HepG2 (cell line): ENCODE measurements around the gene CHD2. TPM values are rescaled to one million over a fixed set of nuclear protein-coding genes. Genes with fewer than 3 reads are reported as not detected.

Experiments used
- ATF1 ChIP-seq: IDR thresholded peaks from 2 replicates; pipeline ENCODE4 v1.6.1; 2016; ENCODE audit warnings: mild to moderate bottlenecking, control low read depth
- CENPX ChIP-seq: sonication (generic); formaldehyde crosslinking; IDR thresholded peaks from 2 replicates; pipeline ENCODE4 v1.9.0; 2021; ENCODE audit warnings: mild to moderate bottlenecking, missing genetic modification reagents, moderate library complexity
- HDAC2 ChIP-seq: sonication (generic); formaldehyde crosslinking; IDR thresholded peaks from 2 replicates; pipeline ENCODE4 v1.4.0; 2020; ENCODE audit warnings: missing genetic modification reagents
- HMG20B ChIP-seq: conservative IDR thresholded peaks from 2 replicates; pipeline ENCODE4 v1.6.1; 2016; ENCODE audit warnings: missing genetic modification reagents, missing compliant biosample characterization
- MTA1 ChIP-seq: sonication (generic); formaldehyde crosslinking; IDR thresholded peaks from 2 replicates; pipeline ENCODE4 v1.4.0; 2020; ENCODE audit warnings: missing genetic modification reagents, mild to moderate bottlenecking, borderline replicate concordance
- NKX3-1 ChIP-seq: sonication (generic); formaldehyde crosslinking; IDR thresholded peaks from 2 replicates; pipeline ENCODE4 v1.5.0; 2020; ENCODE audit warnings: missing genetic modification reagents
- RXRA ChIP-seq: sonication (generic); formaldehyde crosslinking; IDR thresholded peaks from 2 replicates; pipeline ENCODE4 v1.5.1; 2020; ENCODE audit warnings: missing genetic modification reagents
- SP1 ChIP-seq, 2 experiments: fragments of 450-650 bp in 1 of 2; sonication (generic) in 1 of 2; formaldehyde crosslinking in 1 of 2; IDR thresholded peaks; 2 replicates each; pipeline versions ENCODE4 v1.4.0 to v1.6.1; 2016 to 2020; ENCODE audit warnings: missing genetic modification reagents in 1 of 2
- ZFP37 ChIP-seq: sonication (generic); formaldehyde crosslinking; IDR thresholded peaks from 2 replicates; pipeline ENCODE4 v1.4.0; 2020; ENCODE audit warnings: missing genetic modification reagents, borderline replicate concordance
- ZFP91 ChIP-seq: sonication (generic); formaldehyde crosslinking; IDR thresholded peaks from 2 replicates; pipeline ENCODE4 v1.9.0; 2022; ENCODE audit warnings: missing genetic modification reagents, mild to moderate bottlenecking, borderline replicate concordance
- ZKSCAN8 ChIP-seq: IDR thresholded peaks from 2 replicates; pipeline ENCODE4 v1.6.1; 2016; ENCODE audit warnings: borderline replicate concordance, missing genetic modification reagents, missing compliant biosample characterization
- ZNF75D ChIP-seq: sonication (generic); formaldehyde crosslinking; IDR thresholded peaks from 2 replicates; pipeline ENCODE4 v1.8.1; 2023; ENCODE audit warnings: missing genetic modification reagents, mild to moderate bottlenecking, borderline replicate concordance
- polyA plus RNA-seq, 8 experiments: library from polyadenylated mRNA; depleted of rRNA in 3 of 8; stranded (reverse) in 7 of 8; unstranded in 1 of 8; fragments of >200 nt; fragmentation: Illumina TruSeq in 4 of 8; extraction: Trizol in 4 of 8; gene quantifications; 2 replicates each; pipeline versions ENCODE4 v1.2.1 to v1.2.3, GENCODE V29; 2011 to 2016; ENCODE audit warnings: low read depth in 4 of 8, missing spikeins in 1 of 8, mixed read lengths in 1 of 8; ENCODE audit not compliant: insufficient read depth in 1 of 8
- total RNA-seq, 5 experiments: library from RNA; depleted of rRNA; stranded (reverse); fragments of >200 nt; fragmentation: Illumina TruSeq; extraction: Trizol; gene quantifications; 2 replicates each; pipeline ENCODE4 v1.2.3, GENCODE V29; 2016; ENCODE audit warnings: low read depth in 1 of 5
- TF ChIP-seq, protein P1 (sequence below): sonication (generic); formaldehyde crosslinking; IDR thresholded peaks from 2 replicates; pipeline ENCODE4 v1.4.0; 2020; ENCODE audit warnings: mild to moderate bottlenecking, missing genetic modification reagents, borderline replicate concordance
- TF ChIP-seq, protein P2 (sequence below): sonication (generic); formaldehyde crosslinking; IDR thresholded peaks from 2 replicates; pipeline ENCODE4 v1.4.0; 2020; ENCODE audit warnings: missing genetic modification reagents, borderline replicate concordance

The CHD2 gene
- total and polyA plus RNA-seq, 2 of the 13 experiments (the other 11 are each of a cell fraction or from before 2014, with no cell fraction given), result 54.0 to 54.1 TPM

- TF ChIP-seq ATF1 (CRISPR knock-in tag), result no peak
- no peak for TF ChIP-seq RXRA (CRISPR knock-in tag)
- TF ChIP-seq SP1 (IDR thresholded peaks at IDR 0.05), result no peak
- TF ChIP-seq SP1 (CRISPR knock-in tag; IDR thresholded peaks at IDR 0.05), result peak; percentile 80
- TF ChIP-seq MTA1 (CRISPR knock-in tag), result no peak
- peak; percentile 34; the same call in 1 of the 2 replicates for TF ChIP-seq HDAC2 (CRISPR knock-in tag)
- TF ChIP-seq NKX3-1 (CRISPR knock-in tag), result no peak
- no peak for TF ChIP-seq ZNF75D
- peak; percentile 17; the same call in 1 of the 2 replicates for TF ChIP-seq ZKSCAN8 (CRISPR knock-in tag)
- TF ChIP-seq HMG20B (CRISPR knock-in tag), result 0 out of 2 replicates have a peak, but pooled peaks have one; percentile 37
- TF ChIP-seq ZFP37, result no peak
- TF ChIP-seq, protein P1, sequence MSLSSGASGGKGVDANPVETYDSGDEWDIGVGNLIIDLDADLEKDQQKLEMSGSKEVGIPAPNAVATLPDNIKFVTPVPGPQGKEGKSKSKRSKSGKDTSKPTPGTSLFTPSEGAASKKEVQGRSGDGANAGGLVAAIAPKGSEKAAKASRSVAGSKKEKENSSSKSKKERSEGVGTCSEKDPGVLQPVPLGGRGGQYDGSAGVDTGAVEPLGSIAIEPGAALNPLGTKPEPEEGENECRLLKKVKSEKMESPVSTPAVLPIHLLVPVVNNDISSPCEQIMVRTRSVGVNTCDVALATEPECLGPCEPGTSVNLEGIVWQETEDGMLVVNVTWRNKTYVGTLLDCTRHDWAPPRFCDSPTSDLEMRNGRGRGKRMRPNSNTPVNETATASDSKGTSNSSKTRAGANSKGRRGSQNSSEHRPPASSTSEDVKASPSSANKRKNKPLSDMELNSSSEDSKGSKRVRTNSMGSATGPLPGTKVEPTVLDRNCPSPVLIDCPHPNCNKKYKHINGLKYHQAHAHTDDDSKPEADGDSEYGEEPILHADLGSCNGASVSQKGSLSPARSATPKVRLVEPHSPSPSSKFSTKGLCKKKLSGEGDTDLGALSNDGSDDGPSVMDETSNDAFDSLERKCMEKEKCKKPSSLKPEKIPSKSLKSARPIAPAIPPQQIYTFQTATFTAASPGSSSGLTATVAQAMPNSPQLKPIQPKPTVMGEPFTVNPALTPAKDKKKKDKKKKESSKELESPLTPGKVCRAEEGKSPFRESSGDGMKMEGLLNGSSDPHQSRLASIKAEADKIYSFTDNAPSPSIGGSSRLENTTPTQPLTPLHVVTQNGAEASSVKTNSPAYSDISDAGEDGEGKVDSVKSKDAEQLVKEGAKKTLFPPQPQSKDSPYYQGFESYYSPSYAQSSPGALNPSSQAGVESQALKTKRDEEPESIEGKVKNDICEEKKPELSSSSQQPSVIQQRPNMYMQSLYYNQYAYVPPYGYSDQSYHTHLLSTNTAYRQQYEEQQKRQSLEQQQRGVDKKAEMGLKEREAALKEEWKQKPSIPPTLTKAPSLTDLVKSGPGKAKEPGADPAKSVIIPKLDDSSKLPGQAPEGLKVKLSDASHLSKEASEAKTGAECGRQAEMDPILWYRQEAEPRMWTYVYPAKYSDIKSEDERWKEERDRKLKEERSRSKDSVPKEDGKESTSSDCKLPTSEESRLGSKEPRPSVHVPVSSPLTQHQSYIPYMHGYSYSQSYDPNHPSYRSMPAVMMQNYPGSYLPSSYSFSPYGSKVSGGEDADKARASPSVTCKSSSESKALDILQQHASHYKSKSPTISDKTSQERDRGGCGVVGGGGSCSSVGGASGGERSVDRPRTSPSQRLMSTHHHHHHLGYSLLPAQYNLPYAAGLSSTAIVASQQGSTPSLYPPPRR, result no peak
- TF ChIP-seq CENPX, result no peak
- TF ChIP-seq, protein P2, sequence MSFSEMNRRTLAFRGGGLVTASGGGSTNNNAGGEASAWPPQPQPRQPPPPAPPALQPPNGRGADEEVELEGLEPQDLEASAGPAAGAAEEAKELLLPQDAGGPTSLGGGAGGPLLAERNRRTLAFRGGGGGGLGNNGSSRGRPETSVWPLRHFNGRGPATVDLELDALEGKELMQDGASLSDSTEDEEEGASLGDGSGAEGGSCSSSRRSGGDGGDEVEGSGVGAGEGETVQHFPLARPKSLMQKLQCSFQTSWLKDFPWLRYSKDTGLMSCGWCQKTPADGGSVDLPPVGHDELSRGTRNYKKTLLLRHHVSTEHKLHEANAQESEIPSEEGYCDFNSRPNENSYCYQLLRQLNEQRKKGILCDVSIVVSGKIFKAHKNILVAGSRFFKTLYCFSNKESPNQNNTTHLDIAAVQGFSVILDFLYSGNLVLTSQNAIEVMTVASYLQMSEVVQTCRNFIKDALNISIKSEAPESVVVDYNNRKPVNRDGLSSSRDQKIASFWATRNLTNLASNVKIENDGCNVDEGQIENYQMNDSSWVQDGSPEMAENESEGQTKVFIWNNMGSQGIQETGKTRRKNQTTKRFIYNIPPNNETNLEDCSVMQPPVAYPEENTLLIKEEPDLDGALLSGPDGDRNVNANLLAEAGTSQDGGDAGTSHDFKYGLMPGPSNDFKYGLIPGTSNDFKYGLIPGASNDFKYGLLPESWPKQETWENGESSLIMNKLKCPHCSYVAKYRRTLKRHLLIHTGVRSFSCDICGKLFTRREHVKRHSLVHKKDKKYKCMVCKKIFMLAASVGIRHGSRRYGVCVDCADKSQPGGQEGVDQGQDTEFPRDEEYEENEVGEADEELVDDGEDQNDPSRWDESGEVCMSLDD (CRISPR knock-in tag), result no peak; the same call in 1 of the 2 replicates
- no peak for TF ChIP-seq ZFP91
Observed at GRCh38 chr15:92881802-92882696, 18.1 kb upstream of the CHD2 start (continued).
